ENCODE results near the gene CLIP3. TPM values are rescaled to one million over a fixed set of nuclear protein-coding genes. Genes with fewer than 3 reads are reported as not detected.
A peak's percentile ranks its signal among the peaks of the same experiment; 100 is the strongest.

CLIP3 gene
- total RNA-seq, result 7.1 and 10.9 TPM in 2 replicates
- 18.9 and 26.4 TPM in 2 replicates for polyA plus RNA-seq

GRCh38 chr19:36032251-36033104 is at the start of gene CLIP3:
CLIP3 (minus strand) TSS chr19:36032873; CDS start chr19:36032357, 516 bp downstream.
- Histone ChIP-seq H3K27me3 (no peaks in the 10 kb centered on the region), H3K9me3 (ENCODE audit: low read depth) (no peaks in the 10 kb centered on the region), H3K36me3 (no peaks in the 10 kb centered on the region), H3K4me1 (ENCODE audit: low read depth) (no peaks in the 10 kb centered on the region), H3K4me3 (peak within 1 kb of the TSS; percentile 63), H3K27ac (no peak within 1 kb of the TSS)
- peak; percentile 78 to 84 for DNase-seq (ENCODE audit: low read depth in 1 of 2, low spot score in 1 of 2)
- peak; percentile 2 for TF ChIP-seq CTCF (IDR thresholded peaks at IDR 0.05; ENCODE audit: low read depth, low read length)

GRCh38 chr19:36081894-36082293 is 49.2 kb upstream of the CLIP3 start:
- DNase-seq (ENCODE audit: low read depth in 1 of 2, low spot score in 1 of 2), result no peak
- no peak for TF ChIP-seq CTCF (IDR thresholded peaks at IDR 0.05; ENCODE audit: low read depth, low read length)
- no peak overlapping the region for H3K4me3 ChIP-seq
- no peaks in the 10 kb centered on the region for H3K4me1 ChIP-seq (ENCODE audit: low read depth)
- no peaks in the 10 kb centered on the region for H3K9me3 ChIP-seq (ENCODE audit: low read depth)
- H3K36me3 ChIP-seq, result no peaks in the 10 kb centered on the region
- no peak overlapping the region for H3K27ac ChIP-seq
- H3K27me3 ChIP-seq, result no peaks in the 10 kb centered on the region

GRCh38 chr19:36081385-36081784 is 48.7 kb upstream of the CLIP3 start:
- Histone ChIP-seq H3K36me3 (no peaks in the 10 kb centered on the region), H3K27me3 (no peaks in the 10 kb centered on the region), H3K27ac (no peak overlapping the region), H3K4me1 (ENCODE audit: low read depth) (no peaks in the 10 kb centered on the region), H3K9me3 (ENCODE audit: low read depth) (no peaks in the 10 kb centered on the region), H3K4me3 (no peak overlapping the region)
- DNase-seq (ENCODE audit: low read depth in 1 of 2, low spot score in 1 of 2), result no peak
- TF ChIP-seq CTCF (IDR thresholded peaks at IDR 0.05; ENCODE audit: low read depth, low read length), result no peak

- no peak for DNase-seq (ENCODE audit: low read depth in 1 of 2, low spot score in 1 of 2)
- Histone ChIP-seq H3K27ac (no peak overlapping the region), H3K27me3 (no peaks in the 10 kb centered on the region), H3K36me3 (no peaks in the 10 kb centered on the region), H3K9me3 (ENCODE audit: low read depth) (no peaks in the 10 kb centered on the region), H3K4me3 (no peak overlapping the region), H3K4me1 (ENCODE audit: low read depth) (no peaks in the 10 kb centered on the region)
- TF ChIP-seq CTCF (IDR thresholded peaks at IDR 0.05; ENCODE audit: low read depth, low read length), result no peak
Observed at GRCh38 chr19:36079389-36079945, 46.8 kb upstream of the CLIP3 start.

GRCh38 chr19:36073121-36073876 is 40.6 kb upstream of the CLIP3 start:
- Histone ChIP-seq H3K4me3 (no peak overlapping the region), H3K27ac (no peak overlapping the region), H3K9me3 (ENCODE audit: low read depth) (no peaks in the 10 kb centered on the region), H3K36me3 (no peaks in the 10 kb centered on the region), H3K4me1 (ENCODE audit: low read depth) (peaks cover 5% of the 10 kb centered on the region), H3K27me3 (no peaks in the 10 kb centered on the region)
- TF ChIP-seq CTCF (IDR thresholded peaks at IDR 0.05; ENCODE audit: low read depth, low read length), result no peak
- no peak for DNase-seq (ENCODE audit: low read depth in 1 of 2, low spot score in 1 of 2)

Measured in cardiac muscle cell (in vitro differentiated cells and primary cell).